Right lobe of liver (tissue), 4 donors: Measurements from ENCODE around the gene MTCL3.

Source experiments
- CTCF ChIP-seq, 4 donors: fragments of 200-600 bp in 3 of 4; fragments of 450-650 bp in 1 of 4; IDR thresholded peaks; one replicate each; pipeline versions ENCODE4 v1.5.1 to v1.8.0; 2016 to 2022; ENCODE audit warnings: antibody characterized with exemption in 4 of 4, mild to moderate bottlenecking in 2 of 4
- POLR2A ChIP-seq: fragments of 450-650 bp; IDR thresholded peaks from one replicate; pipeline ENCODE4 v1.6.1; 2017; ENCODE audit warnings: antibody characterized with exemption, mild to moderate bottlenecking
- donor health status: DM: no; HTN: no; CAD: no.
- donor health status: DM: no; HTN: no; CAD: no.
- donor health status: DM: no; HTN: yes; CAD: no.

- TF ChIP-seq CTCF (IDR thresholded peaks at IDR 0.05) (peak; percentile 35 to 54 (median 49)), POLR2A (no peak)
Observed at GRCh38 chr6:127516662-127517273, 2.4 kb downstream of the MTCL3 start.
